Stimulated activated effector memory CD8-positive, alpha-beta T cell treated with anti-CD3 and anti-CD28 coated beads, Interleukin-12 subunit alpha, Interleukin-12 subunit beta, amount 100 ng/mL, for 72 hours (primary cell): ENCODE data around the gene LMBRD1.

Source experiments
- ATAC-seq: fragments of 150-1000 bp; cut with Tn5 transposase; 2 replicates; pipeline ENCODE4 v1.10.0; 2021
- DNase-seq, 2 donors: peaks; one replicate each; pipeline ENCODE4 v3.0.0; 2021 to 2022; ENCODE audit warnings: low spot score in 2 of 2
- H3K27ac Mint-ChIP-seq: one replicate; pipeline ENCODE4 v1.8.0; 2022; ENCODE audit warnings: mild to moderate bottlenecking, mixed read lengths
- H3K36me3 Mint-ChIP-seq: one replicate; pipeline ENCODE4 v1.8.0; 2022; ENCODE audit warnings: mild to moderate bottlenecking, mixed read lengths
- H3K4me1 Mint-ChIP-seq: one replicate; pipeline ENCODE4 v1.8.0; 2022; ENCODE audit warnings: mixed read lengths
- H3K4me3 Mint-ChIP-seq: one replicate; pipeline ENCODE4 v1.8.0; 2022; ENCODE audit warnings: mild to moderate bottlenecking, mixed read lengths
- H3K9me3 Mint-ChIP-seq: one replicate; pipeline ENCODE4 v1.8.0; 2022; ENCODE audit warnings: mixed read lengths

LMBRD1 gene

GRCh38 chr6:69664551-69664950 lies 132.3 kb downstream of the LMBRD1 start:
- no peak overlapping the region for H3K4me3 Mint-ChIP-seq
- H3K36me3 Mint-ChIP-seq: no peaks in the 10 kb centered on the region
- no peak for ATAC-seq
- DNase-seq: no peak
- H3K9me3 Mint-ChIP-seq: peaks cover 2% of the 10 kb centered on the region
- H3K27ac Mint-ChIP-seq: no peak overlapping the region
- no peaks in the 10 kb centered on the region for H3K4me1 Mint-ChIP-seq

DNA sequence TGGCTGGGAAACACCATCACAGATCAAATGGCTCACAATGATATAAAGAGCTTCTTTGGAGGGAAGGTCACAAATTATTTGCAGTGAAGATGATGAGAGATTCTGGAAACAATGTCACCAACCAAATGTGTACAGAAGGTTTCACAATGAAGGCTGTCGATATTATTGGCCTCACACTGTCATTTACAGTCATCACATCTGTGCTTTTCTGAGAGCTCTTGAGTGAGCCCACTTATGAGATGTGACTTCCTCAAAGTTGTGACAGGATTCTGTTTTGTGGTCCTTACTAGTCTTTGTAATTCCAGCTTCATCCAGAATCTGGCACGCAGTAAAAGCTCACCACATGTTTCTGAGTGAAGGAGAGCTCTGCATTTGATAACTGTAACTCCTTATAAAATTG lies 133.6 kb downstream of the LMBRD1 start:
- no peaks in the 10 kb centered on the region for H3K4me1 Mint-ChIP-seq
- H3K27ac Mint-ChIP-seq: no peak overlapping the region
- H3K36me3 Mint-ChIP-seq: no peaks in the 10 kb centered on the region
- ATAC-seq (no peak), DNase-seq (no peak)
- no peak overlapping the region for H3K4me3 Mint-ChIP-seq
- H3K9me3 Mint-ChIP-seq: peaks cover 13% of the 10 kb centered on the region

DNA sequence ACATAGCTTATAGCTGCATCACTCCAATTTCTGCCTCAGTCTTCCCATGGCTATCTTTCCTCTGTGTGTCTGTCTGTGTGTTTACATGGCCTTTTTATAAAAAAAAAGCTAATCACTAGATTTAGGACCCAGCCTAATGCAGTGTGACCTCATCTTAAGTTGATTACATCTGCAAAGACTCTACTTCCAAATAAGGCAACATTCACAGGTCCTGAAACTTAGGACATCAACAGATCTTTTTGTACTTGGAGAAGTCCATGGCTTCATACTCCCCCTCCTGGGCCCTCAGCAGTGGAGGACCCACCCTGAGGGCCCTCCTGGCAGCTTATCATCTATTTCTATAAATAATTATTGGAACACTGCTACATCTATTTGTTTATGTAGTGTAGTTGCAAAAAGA lies 146.1 kb downstream of the LMBRD1 start:
- Mint-ChIP-seq H3K27ac (no peak overlapping the region), H3K4me1 (no peaks in the 10 kb centered on the region), H3K36me3 (no peaks in the 10 kb centered on the region), H3K4me3 (no peak overlapping the region), H3K9me3 (no peaks in the 10 kb centered on the region)
- no peak for ATAC-seq
- no peak for DNase-seq

DNA sequence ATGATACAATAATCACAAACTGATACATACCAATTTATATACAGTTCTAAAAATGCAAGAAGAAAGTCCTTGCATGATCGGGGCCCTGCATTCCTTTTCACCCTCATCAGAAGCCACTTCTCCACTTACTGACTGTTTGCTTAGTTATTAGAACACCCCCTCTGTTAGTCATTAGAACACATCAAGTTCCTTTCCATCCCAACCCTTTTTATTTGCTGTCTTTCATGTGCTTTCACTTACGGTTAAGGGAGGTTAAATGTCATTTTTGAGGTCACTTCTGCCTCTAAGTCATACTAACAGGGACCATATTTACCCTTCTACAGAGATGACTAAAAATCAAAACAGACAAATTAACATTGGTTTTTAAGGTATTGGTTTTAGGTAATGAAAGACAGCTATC lies 149.1 kb downstream of the LMBRD1 start:
- Mint-ChIP-seq H3K4me1 (no peaks in the 10 kb centered on the region), H3K4me3 (no peak overlapping the region), H3K36me3 (no peaks in the 10 kb centered on the region), H3K27ac (no peak overlapping the region), H3K9me3 (no peaks in the 10 kb centered on the region)
- ATAC-seq: no peak
- no peak for DNase-seq

GRCh38 chr6:69643688-69644087 lies 153.1 kb downstream of the LMBRD1 start:
- Mint-ChIP-seq H3K9me3 (no peaks in the 10 kb centered on the region), H3K4me3 (no peak overlapping the region), H3K27ac (no peak overlapping the region), H3K4me1 (no peaks in the 10 kb centered on the region), H3K36me3 (no peaks in the 10 kb centered on the region)
- ATAC-seq (no peak), DNase-seq (no peak)

GRCh38 chr6:69632932-69633331 lies 163.9 kb downstream of the LMBRD1 start:
- no peak for ATAC-seq
- Mint-ChIP-seq H3K4me1 (no peaks in the 10 kb centered on the region), H3K4me3 (no peak overlapping the region)

DNA sequence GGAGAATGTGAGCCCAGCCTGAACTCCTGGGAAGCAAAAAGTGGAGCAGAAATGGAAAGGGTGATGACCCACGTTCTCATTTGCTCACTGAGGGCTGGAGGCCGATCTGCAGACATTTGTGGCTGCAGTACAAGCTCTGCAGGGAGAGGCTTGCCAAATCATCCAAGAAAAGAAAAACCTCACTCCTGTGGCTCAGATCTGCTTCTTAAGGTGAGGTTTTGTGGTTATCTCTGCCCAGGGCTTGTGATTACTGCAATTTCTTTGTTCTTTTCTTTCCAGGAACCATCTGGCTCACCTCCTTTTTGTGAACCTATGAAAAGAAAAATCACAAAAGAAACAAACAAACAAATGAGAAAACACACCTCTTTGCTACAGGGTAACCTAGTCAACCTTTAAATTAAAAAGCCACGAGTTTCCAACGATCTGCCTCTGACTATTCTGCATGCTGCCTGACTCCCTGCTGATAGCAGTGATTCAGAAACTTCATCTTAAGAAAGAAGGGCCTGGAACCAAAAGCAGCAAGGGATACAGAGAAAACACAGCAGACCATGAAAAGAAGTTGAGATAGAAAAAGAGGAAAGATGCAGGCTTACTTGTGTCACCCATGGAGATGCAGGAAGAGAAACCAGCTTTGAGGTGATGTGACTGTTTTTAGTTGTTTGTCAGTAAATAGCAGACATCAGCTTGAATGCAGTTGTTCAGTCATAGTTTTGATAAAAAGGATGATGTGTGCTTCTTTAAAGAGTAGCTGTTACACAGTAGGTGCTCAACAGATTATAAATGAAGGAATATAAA lies 165.1 kb downstream of the LMBRD1 start:
- H3K36me3 Mint-ChIP-seq: no peaks in the 10 kb centered on the region
- H3K4me1 Mint-ChIP-seq: no peaks in the 10 kb centered on the region
- ATAC-seq (peak; percentile 48), DNase-seq (no peak)
- peaks cover 4% of the 10 kb centered on the region for H3K9me3 Mint-ChIP-seq
- H3K4me3 Mint-ChIP-seq: no peak overlapping the region
- no peak overlapping the region for H3K27ac Mint-ChIP-seq

More at GRCh38 chr6:69632932-69633331, 163.9 kb downstream of the LMBRD1 start:
- Mint-ChIP-seq H3K27ac (no peak overlapping the region), H3K36me3 (no peaks in the 10 kb centered on the region), H3K9me3 (peaks cover 4% of the 10 kb centered on the region)
- DNase-seq: no peak

DNA sequence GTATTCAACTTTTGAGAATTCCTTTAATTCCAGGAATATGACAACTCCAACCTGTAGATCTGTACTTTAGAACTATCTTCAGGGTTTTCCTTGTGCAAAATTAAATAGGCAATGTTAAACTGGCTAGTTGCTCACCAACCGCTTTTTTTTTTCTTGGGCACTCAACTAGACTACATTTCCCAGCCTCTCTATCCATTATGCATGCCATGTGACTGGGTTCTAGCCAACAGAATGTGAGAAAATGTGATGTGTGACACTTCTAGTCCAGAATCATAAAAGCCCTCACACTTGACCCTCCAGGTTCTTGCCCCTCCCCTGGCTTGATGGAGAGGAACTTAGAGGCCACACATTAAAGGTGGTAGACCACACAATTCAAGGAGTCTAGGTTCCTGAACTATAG lies 166.0 kb downstream of the LMBRD1 start:
- Mint-ChIP-seq H3K36me3 (no peaks in the 10 kb centered on the region), H3K4me1 (no peaks in the 10 kb centered on the region), H3K27ac (no peak overlapping the region), H3K4me3 (no peak overlapping the region), H3K9me3 (peaks cover 4% of the 10 kb centered on the region)
- no peak for ATAC-seq
- DNase-seq: no peak

GRCh38 chr6:69627625-69628024 lies 169.2 kb downstream of the LMBRD1 start:
- no peak for ATAC-seq
- no peaks in the 10 kb centered on the region for H3K36me3 Mint-ChIP-seq
- H3K4me3 Mint-ChIP-seq: no peak overlapping the region
- no peak overlapping the region for H3K27ac Mint-ChIP-seq
- H3K4me1 Mint-ChIP-seq: no peaks in the 10 kb centered on the region
- H3K9me3 Mint-ChIP-seq: peaks cover 4% of the 10 kb centered on the region
- no peak for DNase-seq

- no peak overlapping the region for H3K4me3 Mint-ChIP-seq
- no peaks in the 10 kb centered on the region for H3K4me1 Mint-ChIP-seq
- H3K36me3 Mint-ChIP-seq: no peaks in the 10 kb centered on the region
- ATAC-seq (no peak), DNase-seq (no peak)
- peaks cover 4% of the 10 kb centered on the region for H3K9me3 Mint-ChIP-seq
- no peak overlapping the region for H3K27ac Mint-ChIP-seq
These were observed 171.9 kb downstream of the LMBRD1 start for GRCh38 chr6:69624944-69625343.
